ENCODE data around the gene NRTN. TPM values are rescaled to one million over a fixed set of nuclear protein-coding genes. Genes with fewer than 3 reads are reported as not detected.

NRTN gene
- total RNA-seq, 2 donors from 2014 or later: 24.1 to 70.9 TPM

DNA sequence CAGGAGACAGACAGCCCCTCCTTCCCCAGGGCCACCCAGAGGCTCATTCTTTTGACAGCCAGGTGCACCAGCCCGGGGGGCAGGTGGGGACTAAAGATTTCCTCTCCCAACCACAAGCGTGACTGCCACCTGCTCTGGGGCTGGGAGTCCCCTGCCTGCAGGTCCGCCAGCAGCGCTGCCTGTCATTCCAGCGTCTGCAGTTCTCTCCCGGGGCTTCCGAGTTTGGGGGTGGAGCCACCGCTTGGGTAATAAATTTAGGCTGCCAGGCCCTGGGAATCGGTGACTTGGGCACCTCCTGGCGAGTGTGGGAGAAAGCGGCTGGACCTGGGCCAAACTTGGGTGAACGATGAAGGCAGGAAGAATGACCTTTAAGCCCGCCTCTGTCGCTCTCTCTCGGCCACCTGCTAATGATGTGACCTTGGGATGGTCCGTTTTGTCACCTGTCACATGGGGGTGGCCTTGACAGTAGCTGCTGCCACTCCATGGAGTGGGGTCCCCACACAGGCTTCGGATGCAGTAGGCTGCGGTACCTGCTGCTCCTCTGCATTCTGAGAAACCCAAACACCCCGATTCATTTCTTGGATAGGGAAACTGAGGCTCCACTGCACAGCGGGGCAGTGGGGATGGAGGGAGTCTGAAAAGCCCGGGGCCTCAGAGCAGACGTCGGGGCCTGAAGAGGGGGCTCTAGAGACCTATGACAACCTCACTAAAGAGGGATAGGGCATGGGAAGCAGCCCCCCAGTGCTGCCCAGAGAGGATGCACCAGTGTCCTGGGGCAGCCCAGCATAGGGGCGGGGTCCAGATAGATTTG is 21.9 kb downstream of the NRTN start:
- DNase-seq: peak; percentile 89 to 94 (median 94)
- Histone ChIP-seq H3K4me3 (no peak overlapping the region), H3K27me3 (no peaks in the 10 kb centered on the region), H3K27ac (peak overlapping the region; percentile 28 to 83 (median 62)), H3K4me1 (peaks cover 40% of the 10 kb centered on the region), H3K9me3 (no peaks in the 10 kb centered on the region), H3K36me3 (replicated peaks in 1 of 2; ENCODE audit: insufficient read depth in 1 of 2, low read depth in 2 of 2) (no peaks in the 10 kb centered on the region)
- intact Hi-C loops (cut with DNase I): no loop called here
- TF ChIP-seq, protein P1, sequence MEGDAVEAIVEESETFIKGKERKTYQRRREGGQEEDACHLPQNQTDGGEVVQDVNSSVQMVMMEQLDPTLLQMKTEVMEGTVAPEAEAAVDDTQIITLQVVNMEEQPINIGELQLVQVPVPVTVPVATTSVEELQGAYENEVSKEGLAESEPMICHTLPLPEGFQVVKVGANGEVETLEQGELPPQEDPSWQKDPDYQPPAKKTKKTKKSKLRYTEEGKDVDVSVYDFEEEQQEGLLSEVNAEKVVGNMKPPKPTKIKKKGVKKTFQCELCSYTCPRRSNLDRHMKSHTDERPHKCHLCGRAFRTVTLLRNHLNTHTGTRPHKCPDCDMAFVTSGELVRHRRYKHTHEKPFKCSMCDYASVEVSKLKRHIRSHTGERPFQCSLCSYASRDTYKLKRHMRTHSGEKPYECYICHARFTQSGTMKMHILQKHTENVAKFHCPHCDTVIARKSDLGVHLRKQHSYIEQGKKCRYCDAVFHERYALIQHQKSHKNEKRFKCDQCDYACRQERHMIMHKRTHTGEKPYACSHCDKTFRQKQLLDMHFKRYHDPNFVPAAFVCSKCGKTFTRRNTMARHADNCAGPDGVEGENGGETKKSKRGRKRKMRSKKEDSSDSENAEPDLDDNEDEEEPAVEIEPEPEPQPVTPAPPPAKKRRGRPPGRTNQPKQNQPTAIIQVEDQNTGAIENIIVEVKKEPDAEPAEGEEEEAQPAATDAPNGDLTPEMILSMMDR (IDR thresholded peaks at IDR 0.05): peak in 6 of 7 experiments; percentile 6 to 55 (median 48)
- peak in 1 of 3 donors; percentile 33 for TF ChIP-seq POLR2A (IDR thresholded peaks at IDR 0.05)
- WGBS, 2 donors: 10 to 18% methylated on average over 7 to 24 of the region's 24 CpGs
- ATAC-seq: peak; percentile 72

GRCh38 chr19:5827342-5827890 is 22.5 kb downstream of the NRTN start:
- Histone ChIP-seq H3K27me3 (no peaks in the 10 kb centered on the region), H3K27ac (peak overlapping the region; percentile 28 to 83 (median 62)), H3K9me3 (no peaks in the 10 kb centered on the region), H3K4me1 (peaks cover 33% of the 10 kb centered on the region), H3K4me3 (no peak overlapping the region), H3K36me3 (replicated peaks in 1 of 2; ENCODE audit: insufficient read depth in 1 of 2, low read depth in 2 of 2) (no peaks in the 10 kb centered on the region)
- no peak for DNase-seq
- WGBS, 2 donors: 39 to 63% methylated on average over 10 to 19 of the region's 37 CpGs
- ATAC-seq: no peak
- TF ChIP-seq, protein P1 (IDR thresholded peaks at IDR 0.05): no peak
- TF ChIP-seq POLR2A (IDR thresholded peaks at IDR 0.05): no peak
- intact Hi-C loops (cut with DNase I): no loop called here

- H3K27me3 ChIP-seq: no peaks in the 10 kb centered on the region
- TF ChIP-seq POLR2A (IDR thresholded peaks at IDR 0.05): peak; percentile 65 to 84 (median 81)
- TF ChIP-seq, protein P1 (IDR thresholded peaks at IDR 0.05): no peak
- intact Hi-C loops (cut with DNase I): no loop called here
- H3K27ac ChIP-seq: peak overlapping the region in 3 of 4 donors; percentile 54 to 83 (median 75)
- no peaks in the 10 kb centered on the region for H3K9me3 ChIP-seq
- WGBS, 2 donors: 20 to 41% methylated on average over 45 to 60 of the region's 91 CpGs
- H3K4me1 ChIP-seq: peaks cover 31% of the 10 kb centered on the region
- H3K36me3 ChIP-seq (replicated peaks in 1 of 2; ENCODE audit: insufficient read depth in 1 of 2, low read depth in 2 of 2): no peaks in the 10 kb centered on the region
- peak; percentile 85 to 91 (median 88) for DNase-seq
- ATAC-seq: peak; percentile 76
- no peak overlapping the region for H3K4me3 ChIP-seq
These were observed 23.2 kb downstream of the NRTN start for GRCh38 chr19:5827891-5828660.

GRCh38 chr19:5828661-5829566 is 24.0 kb downstream of the NRTN start:
- no peak for ATAC-seq
- H3K27me3 ChIP-seq: no peaks in the 10 kb centered on the region
- peak overlapping the region in 3 of 4 donors; percentile 54 to 83 (median 75) for H3K27ac ChIP-seq
- TF ChIP-seq, protein P1 (IDR thresholded peaks at IDR 0.05): no peak
- no peak for TF ChIP-seq POLR2A (IDR thresholded peaks at IDR 0.05)
- no peaks in the 10 kb centered on the region for H3K9me3 ChIP-seq
- peak in 3 of 4 donors; percentile 49 to 64 (median 50) for DNase-seq
- intact Hi-C loops (cut with DNase I): no loop called here
- H3K36me3 ChIP-seq (replicated peaks in 1 of 2; ENCODE audit: insufficient read depth in 1 of 2, low read depth in 2 of 2): no peaks in the 10 kb centered on the region
- H3K4me1 ChIP-seq: peaks cover 31% of the 10 kb centered on the region
- no peak overlapping the region for H3K4me3 ChIP-seq
- WGBS, 2 donors: 20 to 39% methylated on average over 5 to 39 of the region's 47 CpGs

Data from body of pancreas (tissue), 4 donors.